ENCODE measurements around the gene SCYL2.
"Not testable (repeated sequence)": the region's sequence is repeated elsewhere in the genome, so short reads cannot be mapped to it uniquely, and the experiment has no call there.

The SCYL2 gene

DNA sequence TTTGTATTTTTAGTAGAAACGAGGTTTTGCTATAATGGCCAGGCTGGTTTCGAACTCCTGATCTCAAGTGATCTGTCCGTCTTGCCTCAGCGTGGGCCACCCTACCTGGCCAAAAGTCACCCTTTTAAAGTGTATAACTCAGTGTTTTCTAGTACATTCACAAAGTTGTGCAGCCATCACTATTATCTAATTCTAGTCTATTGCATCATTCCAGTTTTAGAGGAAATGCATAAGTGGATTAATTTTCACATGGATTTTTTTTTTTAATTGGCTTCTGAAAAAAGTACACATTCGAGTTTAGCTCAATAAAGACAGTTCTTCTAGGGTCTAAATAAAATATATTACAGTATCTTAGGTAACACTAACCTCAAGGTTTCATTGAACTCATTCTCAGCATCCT lies 3.8 kb upstream of the SCYL2 start:
- H3K4me3 ChIP-seq (ENCODE audit: low read depth, low read length): no peak overlapping the region
- in situ Hi-C loops (cut with HindIII; ENCODE audit: low sequenced_read_pairs): no loop called here
- TF ChIP-seq, protein P1, sequence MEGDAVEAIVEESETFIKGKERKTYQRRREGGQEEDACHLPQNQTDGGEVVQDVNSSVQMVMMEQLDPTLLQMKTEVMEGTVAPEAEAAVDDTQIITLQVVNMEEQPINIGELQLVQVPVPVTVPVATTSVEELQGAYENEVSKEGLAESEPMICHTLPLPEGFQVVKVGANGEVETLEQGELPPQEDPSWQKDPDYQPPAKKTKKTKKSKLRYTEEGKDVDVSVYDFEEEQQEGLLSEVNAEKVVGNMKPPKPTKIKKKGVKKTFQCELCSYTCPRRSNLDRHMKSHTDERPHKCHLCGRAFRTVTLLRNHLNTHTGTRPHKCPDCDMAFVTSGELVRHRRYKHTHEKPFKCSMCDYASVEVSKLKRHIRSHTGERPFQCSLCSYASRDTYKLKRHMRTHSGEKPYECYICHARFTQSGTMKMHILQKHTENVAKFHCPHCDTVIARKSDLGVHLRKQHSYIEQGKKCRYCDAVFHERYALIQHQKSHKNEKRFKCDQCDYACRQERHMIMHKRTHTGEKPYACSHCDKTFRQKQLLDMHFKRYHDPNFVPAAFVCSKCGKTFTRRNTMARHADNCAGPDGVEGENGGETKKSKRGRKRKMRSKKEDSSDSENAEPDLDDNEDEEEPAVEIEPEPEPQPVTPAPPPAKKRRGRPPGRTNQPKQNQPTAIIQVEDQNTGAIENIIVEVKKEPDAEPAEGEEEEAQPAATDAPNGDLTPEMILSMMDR (IDR thresholded peaks at IDR 0.05; ENCODE audit: low read depth, low read length, missing control alignments): no peak
- no peak for DNase-seq (ENCODE audit: low read depth)

DNA sequence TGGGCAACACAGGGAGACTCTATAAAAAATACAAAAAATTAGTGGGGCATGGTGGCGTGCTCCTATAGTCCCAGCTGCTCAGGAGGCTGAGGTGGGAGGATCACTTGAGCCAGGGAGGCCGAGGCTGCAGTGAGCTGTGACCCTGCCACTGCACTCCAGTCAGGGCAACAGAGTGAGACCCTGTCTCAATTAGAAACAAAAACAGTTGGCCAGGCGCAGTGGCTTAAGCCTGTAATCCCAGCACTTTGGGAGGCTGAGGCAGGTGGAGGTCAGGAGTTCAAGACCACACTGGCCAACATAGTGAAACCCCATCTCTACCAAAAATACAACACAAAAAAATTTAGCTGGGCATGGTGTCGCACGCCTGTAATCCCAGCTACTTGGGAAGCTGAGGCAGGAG lies 1.9 kb upstream of the SCYL2 start:
- H3K4me3 ChIP-seq (ENCODE audit: low read depth, low read length); in situ Hi-C loops (cut with HindIII; ENCODE audit: low sequenced_read_pairs); DNase-seq (ENCODE audit: low read depth): not testable (repeated sequence)

DNA sequence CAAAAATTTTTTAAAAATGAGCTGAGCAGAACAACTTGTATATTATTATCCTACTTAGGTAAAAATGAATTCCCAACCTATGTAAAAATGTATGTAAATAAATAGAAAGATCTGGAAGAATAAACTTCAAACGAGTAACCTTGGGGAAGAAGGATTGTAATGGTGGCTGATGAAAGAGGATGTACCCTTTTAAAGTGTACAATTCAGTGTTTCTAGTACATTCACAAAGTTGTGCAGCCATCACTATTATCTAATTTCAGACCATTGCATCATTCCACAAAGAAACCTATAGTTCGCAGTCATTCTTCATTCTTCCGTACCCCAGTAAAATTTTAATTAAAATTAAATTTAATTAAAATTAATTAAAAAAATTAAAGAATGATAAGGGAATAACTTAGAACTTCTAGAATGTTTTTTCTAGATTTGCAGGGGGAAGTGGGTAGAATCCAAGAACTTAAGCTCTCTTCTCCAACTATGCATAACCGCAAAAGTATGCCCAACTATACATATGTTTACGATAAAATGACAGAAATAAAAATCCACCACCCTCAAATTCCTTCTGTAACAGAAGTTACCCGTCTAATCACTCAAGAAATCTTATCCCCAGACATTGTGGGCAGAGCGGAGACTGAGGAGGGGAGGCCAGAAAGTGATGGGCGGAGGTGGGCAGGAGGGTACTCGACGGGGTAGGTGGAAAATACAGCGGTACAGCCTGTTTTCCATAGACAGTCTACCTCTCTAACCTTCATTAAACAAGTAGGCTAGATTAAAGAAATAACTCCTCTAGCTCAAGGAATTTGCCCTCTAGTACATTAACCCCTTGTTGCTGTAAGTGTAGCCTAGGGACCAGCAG lies 1.0 kb upstream of the SCYL2 start:
- in situ Hi-C loops (cut with HindIII; ENCODE audit: low sequenced_read_pairs): no loop called here
- TF ChIP-seq, protein P1 (IDR thresholded peaks at IDR 0.05; ENCODE audit: low read depth, low read length, missing control alignments): no peak
- H3K4me3 ChIP-seq (ENCODE audit: low read depth, low read length): peak overlapping the region; percentile 87
- no peak for DNase-seq (ENCODE audit: low read depth)

- TF ChIP-seq, protein P1 (IDR thresholded peaks at IDR 0.05; ENCODE audit: low read depth, low read length, missing control alignments): no peak
- DNase-seq (ENCODE audit: low read depth): no peak
- in situ Hi-C loops (cut with HindIII; ENCODE audit: low sequenced_read_pairs): no loop called here
- peak overlapping the region; percentile 87 for H3K4me3 ChIP-seq (ENCODE audit: low read depth, low read length)
Measured at GRCh38 chr12:100266585-100266834, 467 bp upstream of the SCYL2 start.

DNA sequence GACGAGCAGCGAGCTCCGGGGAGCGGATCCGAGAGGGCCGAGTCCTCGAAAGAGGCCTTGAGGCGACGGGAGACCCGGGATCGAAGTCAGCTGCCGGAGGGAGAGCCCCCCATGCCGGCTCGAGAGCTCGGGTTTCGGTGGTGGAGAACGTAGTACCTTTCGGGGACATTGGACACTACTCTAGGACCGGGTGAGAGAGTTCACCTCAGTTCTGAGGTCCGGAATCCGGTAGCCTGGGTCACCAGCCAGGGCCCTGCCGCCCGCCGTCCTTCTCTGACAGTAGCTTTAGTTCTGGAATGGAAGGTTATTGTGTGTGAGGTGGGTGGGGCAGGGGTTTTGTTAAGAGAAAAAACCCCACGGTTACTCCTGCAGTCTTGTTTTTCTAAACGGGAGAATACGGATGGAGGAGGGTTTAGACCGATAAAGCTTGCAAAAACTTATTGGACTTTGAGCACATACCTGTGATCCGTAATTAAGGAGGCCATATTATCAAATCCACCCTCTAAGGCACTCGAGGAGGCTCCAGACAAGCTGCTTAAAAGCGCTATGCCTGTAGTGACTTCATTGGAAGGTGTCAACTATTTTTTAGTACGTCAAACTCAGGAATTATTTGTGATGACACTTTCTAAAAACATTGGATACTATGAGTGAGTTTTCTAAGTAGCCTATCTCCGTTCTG lies 765 bp downstream of the SCYL2 start:
- DNase-seq (ENCODE audit: low read depth): no peak
- in situ Hi-C loops (cut with HindIII; ENCODE audit: low sequenced_read_pairs): no loop called here
- TF ChIP-seq, protein P1 (IDR thresholded peaks at IDR 0.05; ENCODE audit: low read depth, low read length, missing control alignments): no peak
- peak overlapping the region; percentile 87 for H3K4me3 ChIP-seq (ENCODE audit: low read depth, low read length)

DNA sequence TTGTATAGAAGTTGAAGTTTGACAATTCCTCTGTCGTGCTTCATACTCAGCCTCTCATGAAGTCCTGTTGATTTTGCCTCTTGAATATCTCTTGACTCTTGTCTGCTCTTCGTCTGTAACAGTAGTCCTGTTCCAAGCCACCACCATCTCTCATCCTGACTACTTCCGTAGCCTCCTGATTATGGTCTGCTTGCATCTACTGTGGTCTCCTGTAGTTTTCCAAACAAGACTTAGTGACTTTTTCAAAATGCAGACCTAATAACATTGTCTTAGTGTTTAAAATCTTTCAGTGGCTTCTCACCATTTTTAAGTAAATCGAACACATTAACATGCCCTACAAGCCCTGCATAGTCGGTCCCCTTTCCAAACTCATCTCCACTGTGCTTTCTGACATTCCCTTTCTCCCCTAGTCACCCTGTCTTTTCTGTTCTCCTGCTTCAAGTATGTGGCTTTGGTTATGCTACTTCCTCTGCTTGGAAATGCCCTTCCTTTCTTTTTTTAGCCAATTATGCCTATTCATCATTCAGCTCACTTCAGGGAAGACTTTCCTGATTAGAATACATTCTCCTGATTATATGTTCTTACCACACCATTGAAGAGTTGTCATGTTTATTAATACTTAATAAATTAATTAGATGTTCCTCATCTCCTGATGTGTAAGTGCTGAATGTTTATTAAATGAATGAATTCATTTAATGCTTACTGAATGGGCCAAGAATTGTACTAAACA lies 2.0 kb downstream of the SCYL2 start:
- peak overlapping the region; percentile 87 for H3K4me3 ChIP-seq (ENCODE audit: low read depth, low read length)
- no peak for DNase-seq (ENCODE audit: low read depth)
- TF ChIP-seq, protein P1 (IDR thresholded peaks at IDR 0.05; ENCODE audit: low read depth, low read length, missing control alignments): no peak
- in situ Hi-C loops (cut with HindIII; ENCODE audit: low sequenced_read_pairs): no loop called here

DNA sequence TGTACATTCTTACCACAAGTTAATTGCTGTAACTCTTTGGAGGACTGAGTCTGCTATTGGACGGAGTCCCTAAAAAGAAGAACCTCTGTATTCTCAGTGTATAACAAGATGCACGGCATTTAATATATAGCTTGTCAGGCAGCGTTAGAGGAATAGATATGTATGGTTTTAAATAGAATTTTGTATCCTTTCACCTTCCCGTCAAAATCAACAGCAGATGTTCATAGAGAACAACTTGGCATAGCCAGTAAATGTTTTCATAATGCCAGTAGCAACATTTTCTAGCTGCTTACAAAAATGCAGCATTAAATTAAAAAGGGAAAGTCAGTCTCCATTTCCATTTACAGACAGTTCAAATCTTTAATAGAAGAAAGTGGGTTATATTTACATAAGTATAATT lies 6.8 kb downstream of the SCYL2 start:
- in situ Hi-C loops (cut with HindIII; ENCODE audit: low sequenced_read_pairs): no loop called here
- H3K4me3 ChIP-seq (ENCODE audit: low read depth, low read length): no peak overlapping the region
- TF ChIP-seq, protein P1 (IDR thresholded peaks at IDR 0.05; ENCODE audit: low read depth, low read length, missing control alignments): no peak
- DNase-seq (ENCODE audit: low read depth): no peak

Measured in astrocyte of the cerebellum (primary cell).